GM19372 (cell line): Measurements from ENCODE around the gene ITPKB.
"Not testable (repeated sequence)": the region's sequence is repeated elsewhere in the genome, so short reads cannot be mapped to it uniquely, and the experiment has no call there.

Experiments used
- ATAC-seq: cut with Tn5 transposase; IDR thresholded peaks from one replicate; pipeline ENCODE4 v1.9.1; 2021; ENCODE audit warnings: mild to moderate bottlenecking, low read depth, moderate library complexity; ENCODE audit not compliant: unreplicated experiment

The ITPKB gene

GRCh38 chr1:226738995-226739695 is at the start of gene ITPKB:
ITPKB (minus strand) TSS chr1:226739282; CDS start chr1:226737458, 1,824 bp downstream.
- ATAC-seq, result peak; percentile 37

GRCh38 chr1:226787638-226788037 is 48.6 kb upstream of the ITPKB start:
- ATAC-seq, result no peak

DNA sequence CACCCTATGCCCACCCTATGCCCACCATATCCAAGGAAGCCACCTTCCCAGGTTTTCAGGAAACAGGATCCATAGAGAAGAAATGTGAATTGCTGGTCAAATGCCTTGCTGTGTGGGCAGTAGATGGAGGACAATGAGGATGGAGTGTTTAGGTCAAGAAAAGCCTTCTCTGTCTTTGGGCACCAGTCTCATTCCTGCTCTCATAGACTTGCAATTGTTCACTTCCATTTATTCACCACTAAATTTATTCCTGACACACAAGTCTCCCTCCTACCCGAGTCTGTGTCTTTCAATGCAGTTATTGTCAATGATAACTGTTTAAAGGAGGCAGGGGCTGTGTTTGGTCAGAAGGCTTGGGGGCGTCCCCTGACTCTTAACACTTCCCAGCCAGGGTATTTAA is 48.0 kb upstream of the ITPKB start:
- ATAC-seq, result no peak

GRCh38 chr1:226786550-226786949 is 47.5 kb upstream of the ITPKB start:
- ATAC-seq, result no peak

DNA sequence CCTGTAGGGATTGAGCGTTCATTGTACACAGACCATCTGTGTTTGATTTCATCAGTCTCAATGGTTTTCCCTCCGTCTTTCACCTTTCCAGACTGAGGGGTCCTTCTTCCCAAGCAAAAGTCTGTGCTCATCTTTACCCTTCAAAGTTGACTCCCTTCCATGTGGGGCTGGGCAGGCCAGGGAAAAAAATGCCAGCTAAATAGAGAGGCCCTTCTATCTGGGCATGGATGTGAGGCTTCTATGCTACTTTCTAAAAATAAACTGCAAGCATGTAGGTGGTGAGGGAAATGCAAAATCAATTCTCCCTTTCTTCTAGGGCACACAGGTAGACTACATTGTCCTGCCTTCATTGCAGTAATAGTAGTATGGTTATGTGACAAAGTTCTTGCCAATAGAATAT is 46.7 kb upstream of the ITPKB start:
- no peak for ATAC-seq

DNA sequence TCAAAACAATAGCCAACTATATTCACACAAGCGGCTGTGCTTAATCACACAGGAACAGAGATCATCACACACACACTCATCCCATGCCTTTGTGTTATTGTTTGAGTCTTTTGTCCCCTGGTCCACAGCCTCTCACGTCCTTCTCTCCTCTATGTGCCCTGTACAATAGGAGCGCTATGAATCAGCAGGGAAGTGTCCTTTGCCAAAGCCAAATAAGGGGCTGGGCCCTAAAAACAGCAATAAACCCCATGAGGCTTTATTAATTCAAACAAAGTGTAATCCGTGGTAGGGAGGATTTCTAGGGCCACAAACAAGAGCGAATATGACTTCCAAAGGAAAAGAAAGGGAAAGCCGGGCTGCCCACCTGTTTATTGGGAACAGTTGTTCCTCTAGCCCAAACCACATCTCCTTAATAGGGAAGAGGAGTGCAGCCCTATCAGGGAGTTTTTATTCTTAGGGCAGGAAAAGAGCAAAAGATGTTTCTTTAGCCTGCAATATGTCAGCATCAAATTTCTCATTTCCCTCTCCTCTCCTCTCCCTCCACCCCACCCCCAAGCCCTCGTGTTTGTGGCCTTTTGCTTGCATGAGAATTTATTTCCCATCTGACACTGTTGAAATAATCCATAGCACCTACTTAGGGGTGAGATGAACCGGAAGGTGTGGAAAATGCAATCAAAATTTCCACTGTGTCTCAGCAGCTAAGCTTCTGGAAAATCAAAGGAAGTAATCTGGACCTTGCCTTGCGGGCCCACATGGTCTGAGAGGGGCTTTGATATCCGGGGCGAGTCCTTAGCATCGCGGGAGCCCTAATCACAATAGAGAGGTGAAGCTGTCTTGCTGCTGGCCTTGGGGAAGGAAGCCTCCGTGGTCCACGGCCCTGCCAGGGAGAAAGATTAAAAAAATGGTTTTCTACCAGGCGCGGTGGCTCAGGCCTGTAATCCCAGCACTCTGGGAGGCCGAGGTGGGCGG is 45.3 kb upstream of the ITPKB start:
- ATAC-seq, result no peak

DNA sequence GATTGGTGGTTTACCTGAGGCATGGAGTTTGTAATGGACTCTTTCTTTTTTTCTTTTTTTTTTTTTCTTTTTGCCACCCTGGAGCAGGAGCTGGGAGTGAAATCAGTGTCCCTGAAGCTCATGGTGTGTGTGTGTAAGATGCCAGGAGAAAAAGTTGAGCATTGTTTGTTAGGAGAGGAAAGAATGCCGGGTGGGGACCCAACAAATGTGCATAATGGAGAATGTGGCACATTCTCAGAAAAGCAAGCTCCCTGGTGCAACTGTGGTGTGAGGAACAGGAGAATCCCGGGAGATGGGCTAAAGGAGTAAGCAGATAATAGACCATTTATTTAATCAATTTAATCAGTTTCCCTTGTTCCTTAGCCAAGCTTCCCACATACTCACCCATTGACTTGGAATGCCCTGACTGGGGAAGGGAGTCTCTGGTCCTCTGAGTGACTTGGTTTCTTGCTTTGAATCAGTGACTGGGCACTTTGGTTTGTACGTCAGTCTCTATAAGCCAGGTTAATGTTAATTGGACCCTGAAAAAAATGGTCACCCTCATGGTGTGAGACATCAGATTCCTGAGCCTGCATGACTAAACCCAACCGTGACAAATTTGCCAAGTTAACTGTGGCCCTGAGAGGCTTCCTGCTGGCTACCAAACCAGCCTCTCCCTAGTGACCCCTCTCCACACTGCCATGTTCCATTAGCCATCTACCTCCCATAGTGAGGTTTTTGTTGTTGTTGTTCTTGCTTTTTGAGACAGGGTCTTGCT is 43.9 kb upstream of the ITPKB start:
- ATAC-seq, result no peak

DNA sequence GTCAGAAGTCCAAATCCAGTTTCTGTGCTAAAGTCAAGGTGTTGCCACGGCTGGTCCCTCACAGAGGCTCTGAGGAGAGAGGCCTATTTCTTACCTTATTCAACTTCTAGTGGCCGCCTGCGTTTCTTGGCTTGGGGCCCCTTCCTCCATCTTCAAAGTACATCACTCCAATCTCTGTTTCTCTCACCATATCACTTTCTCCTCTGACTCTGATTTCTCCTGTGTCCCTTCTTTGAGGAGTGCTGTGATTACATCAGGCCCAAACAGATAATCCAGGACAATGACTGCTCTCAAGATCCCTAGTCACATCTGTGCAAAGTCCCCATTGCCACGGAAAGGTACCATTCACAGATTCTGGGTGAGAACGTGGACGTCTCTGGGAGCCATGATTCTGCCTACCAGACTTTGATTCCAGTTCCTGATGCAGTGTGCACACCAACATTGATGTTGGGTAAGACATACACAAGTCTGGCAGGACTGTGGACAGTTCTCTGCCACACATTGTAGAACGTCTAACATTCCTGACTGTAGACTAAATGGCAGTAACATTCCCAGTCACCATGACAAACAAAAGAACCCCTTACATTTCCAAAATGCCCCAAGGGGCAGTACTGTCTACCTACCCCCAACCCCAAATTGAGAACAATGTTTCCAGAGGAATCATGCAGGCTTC is 43.0 kb upstream of the ITPKB start:
- no peak for ATAC-seq

- ATAC-seq, result no peak
These were observed 40.5 kb upstream of the ITPKB start for GRCh38 chr1:226779561-226779960.

GRCh38 chr1:226778657-226779058 is 39.6 kb upstream of the ITPKB start:
- ATAC-seq, result no peak

GRCh38 chr1:226776975-226777374 is 37.9 kb upstream of the ITPKB start:
- no peak for ATAC-seq

DNA sequence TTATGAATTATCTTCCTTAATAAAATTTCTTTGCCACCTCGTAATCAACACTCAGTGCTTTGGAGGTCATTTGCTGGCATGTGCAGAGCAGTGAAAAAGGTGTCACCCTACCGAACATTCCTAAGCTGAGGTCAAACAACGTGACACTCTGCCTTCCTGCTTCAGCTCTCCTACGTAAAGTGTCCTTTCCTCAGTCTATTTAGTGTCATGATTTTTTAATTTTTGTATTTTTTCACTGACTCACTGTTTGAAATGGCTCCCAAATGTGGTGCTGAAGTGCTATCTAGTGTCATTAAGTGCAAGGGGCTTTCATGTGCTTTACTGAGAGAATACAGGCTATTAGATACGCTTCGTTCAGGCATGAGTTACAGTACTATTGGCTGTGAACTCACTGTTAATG is 37.0 kb upstream of the ITPKB start:
- ATAC-seq, result no peak

DNA sequence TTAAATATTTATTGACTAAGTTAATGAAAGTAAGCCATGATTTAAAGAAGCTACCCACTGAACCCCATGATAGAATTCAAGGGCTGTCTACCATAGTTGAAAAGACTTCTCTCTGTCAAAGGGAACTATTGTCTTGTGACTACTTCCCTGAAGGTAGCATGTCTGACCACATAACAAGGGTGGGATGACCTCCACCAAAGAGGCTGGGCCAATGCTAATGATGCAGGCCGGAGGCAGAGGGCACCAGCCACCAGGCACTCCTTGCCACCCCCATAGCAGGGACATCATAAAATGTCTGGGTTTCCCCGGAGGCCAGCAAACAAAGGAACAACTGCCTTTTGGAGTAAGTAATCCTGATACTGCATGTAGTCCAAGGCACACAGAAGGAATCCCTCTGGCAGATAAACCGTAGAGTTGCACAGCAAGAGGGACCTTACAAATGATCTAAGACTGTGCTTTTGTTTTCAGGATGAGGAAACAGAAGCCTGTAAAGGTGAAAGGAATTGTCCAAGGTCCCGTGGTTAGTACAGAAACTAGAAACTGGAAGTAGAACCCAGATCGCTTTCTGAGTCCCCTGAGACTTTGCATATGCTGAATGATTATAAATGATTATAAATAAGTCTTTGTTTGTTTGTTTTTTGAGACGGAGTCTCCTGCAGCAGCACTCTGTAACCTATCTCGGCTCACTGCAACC is 33.5 kb upstream of the ITPKB start:
- no peak for ATAC-seq

GRCh38 chr1:226767170-226767569 is 28.1 kb upstream of the ITPKB start:
- ATAC-seq, result not testable (repeated sequence)

DNA sequence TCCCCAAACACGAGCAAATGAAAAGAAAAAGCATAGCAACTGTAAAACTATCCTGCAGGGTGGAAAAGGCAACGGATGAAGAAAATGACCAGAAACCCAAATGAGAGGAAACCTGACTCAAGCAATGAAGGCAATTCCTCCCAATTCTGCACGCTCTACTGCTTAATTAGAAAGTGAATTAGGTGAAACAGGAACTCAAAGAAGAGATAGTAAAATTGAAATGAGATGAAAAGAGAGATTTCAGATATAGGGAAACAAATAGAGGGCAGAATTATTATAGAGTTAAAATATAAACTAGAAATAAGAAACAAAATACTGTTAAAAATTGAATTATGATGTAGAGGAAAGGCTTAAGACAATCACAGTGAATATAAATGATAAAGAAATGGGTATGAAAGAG is 27.5 kb upstream of the ITPKB start:
- no peak for ATAC-seq

DNA sequence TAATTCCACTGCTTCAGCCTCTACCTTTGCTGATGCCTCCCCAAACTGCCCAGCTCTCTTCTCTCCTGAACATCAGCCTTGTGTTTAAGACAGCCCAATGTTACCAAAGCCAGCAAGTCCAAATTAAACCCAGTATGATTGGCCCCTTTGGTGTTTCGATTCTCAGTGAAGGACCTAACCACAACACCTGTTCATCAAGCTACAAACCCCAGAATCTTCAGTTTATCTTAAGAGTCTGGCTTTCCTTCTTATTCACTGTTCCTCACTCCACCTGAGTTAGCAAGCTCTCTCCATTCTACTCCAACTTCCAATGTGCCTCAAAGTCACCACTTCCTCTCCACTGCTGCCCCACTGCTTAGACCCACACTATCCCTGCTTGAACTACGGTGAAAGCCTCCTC is 25.5 kb upstream of the ITPKB start:
- no peak for ATAC-seq

DNA sequence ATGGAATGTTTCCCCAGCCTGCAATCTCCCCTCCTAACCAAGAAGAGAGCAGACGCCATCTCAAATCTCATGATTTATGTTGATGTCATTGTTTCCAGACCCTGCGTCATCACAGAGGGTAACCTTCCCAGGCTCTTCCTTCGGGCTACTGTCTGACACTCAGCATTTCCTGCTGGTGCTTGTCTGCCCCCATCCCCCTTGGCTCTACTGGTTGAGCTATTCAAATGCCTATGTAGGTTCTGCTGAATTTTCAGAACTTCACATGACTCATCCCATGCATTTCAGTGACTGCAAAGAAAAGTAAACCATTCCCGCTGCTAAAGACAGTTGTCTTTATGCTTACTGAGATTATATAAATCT is 24.8 kb upstream of the ITPKB start:
- ATAC-seq, result no peak

DNA sequence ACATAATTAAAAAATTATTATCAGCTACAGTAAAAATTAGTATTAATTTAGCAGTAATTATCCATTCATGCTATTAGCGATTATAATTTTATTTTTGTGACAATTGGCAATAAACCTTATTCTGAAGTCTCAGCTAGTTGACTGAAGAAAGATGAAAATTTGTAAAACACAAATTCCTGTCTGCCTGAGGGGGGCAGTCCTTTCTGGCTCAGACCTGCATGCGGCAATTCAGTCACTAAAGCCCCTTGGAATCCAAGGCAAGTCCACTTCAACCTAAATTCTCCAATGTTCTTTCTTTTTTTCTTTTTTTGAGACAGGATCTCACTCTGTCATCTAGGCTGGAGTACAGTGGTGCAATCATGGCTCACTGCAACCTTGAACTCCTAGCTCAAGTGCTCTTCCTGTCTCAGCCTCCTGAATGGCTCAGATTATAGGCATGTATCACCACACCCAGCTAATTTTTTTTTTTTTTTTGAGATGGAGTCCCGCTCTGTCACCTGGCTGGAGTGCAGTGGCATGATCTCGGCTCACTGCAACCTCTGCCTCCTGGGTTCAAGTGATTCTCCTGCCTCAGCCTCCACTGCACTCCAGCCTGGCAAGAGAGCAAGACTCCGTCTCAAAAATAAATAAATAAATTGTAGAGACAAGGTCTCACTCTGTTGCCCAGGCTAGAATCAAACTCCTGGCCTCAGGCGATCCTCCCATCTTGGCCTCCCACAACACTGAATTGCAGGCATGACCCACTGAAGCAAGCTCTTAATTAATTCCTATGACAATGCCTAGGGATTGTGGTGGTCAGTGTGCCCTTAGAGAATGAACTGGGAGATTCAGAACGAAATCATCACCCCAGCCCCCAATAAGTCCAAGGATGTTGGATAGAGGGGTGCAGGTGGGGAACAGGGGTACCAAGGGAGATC is 24.2 kb upstream of the ITPKB start:
- no peak for ATAC-seq

DNA sequence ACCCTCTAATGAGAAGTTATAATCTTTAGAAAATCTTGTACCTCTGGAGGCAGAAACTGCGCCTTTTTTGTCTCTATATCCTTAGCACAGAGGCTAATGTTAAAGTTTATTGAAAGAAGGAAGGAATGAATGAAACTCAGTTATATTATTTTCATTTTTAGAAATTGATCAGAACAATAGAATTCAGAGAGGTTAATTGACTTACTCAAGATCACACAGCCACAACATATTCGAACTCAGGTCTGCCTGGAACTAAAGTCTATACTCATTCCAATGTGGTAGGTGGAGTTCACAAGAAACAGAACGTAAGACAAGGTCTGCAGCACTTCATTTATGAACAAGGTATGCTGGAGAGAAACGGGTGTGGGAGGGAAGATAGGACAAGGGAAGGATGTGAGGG is 23.0 kb upstream of the ITPKB start:
- ATAC-seq, result no peak
